ENCODE results near the gene ZNF518A.

DNA sequence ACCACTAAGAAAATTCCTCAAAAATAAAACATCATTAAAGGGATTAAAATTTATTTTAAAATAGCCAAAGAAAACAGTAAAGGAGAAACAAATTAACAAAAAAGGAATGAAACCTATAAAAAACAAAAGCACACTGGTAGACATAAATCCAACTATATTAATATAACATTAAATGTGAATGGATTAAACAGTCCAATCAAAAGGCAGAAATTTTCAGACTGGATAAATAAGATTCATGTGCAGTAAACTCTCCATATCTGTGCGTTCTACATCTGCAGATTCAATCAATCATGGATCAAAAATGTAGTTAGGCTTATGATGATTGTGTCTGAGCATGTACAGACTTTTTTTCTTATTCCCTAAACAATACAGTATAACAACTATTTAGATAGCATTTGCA lies 42.6 kb downstream of the ZNF518A start:
- TF ChIP-seq, protein P1, sequence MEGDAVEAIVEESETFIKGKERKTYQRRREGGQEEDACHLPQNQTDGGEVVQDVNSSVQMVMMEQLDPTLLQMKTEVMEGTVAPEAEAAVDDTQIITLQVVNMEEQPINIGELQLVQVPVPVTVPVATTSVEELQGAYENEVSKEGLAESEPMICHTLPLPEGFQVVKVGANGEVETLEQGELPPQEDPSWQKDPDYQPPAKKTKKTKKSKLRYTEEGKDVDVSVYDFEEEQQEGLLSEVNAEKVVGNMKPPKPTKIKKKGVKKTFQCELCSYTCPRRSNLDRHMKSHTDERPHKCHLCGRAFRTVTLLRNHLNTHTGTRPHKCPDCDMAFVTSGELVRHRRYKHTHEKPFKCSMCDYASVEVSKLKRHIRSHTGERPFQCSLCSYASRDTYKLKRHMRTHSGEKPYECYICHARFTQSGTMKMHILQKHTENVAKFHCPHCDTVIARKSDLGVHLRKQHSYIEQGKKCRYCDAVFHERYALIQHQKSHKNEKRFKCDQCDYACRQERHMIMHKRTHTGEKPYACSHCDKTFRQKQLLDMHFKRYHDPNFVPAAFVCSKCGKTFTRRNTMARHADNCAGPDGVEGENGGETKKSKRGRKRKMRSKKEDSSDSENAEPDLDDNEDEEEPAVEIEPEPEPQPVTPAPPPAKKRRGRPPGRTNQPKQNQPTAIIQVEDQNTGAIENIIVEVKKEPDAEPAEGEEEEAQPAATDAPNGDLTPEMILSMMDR (IDR thresholded peaks at IDR 0.05): no peak
- no peak for TF ChIP-seq POLR2AphosphoS5 (IDR thresholded peaks at IDR 0.05)

Data from sigmoid colon (tissue), 4 donors.